DOHH2 (cell line): ENCODE data around the gene REXO1.

Source experiments
- CTCF ChIP-seq: fragments of 200-600 bp; sonication (generic); IDR thresholded peaks from one replicate; pipeline ENCODE4 v1.5.1; 2014; ENCODE audit warnings: antibody characterized with exemption, mild to moderate bottlenecking, low read depth, low read length; ENCODE audit not compliant: poor library complexity, severe bottlenecking
- EZH2phosphoT487 ChIP-seq: fragments of 200-600 bp; sonication (generic); IDR thresholded peaks from 2 replicates; pipeline ENCODE4 v1.6.1; 2017; ENCODE audit warnings: borderline replicate concordance, mild to moderate bottlenecking, antibody characterized with exemption, low read length, moderate library complexity, mixed read lengths

GRCh38 chr19:1865172-1866010 is 17.1 kb upstream of the REXO1 start:
- TF ChIP-seq CTCF (no peak), EZH2phosphoT487 (no peak)
